Coronary artery (tissue), 2 donors: ENCODE data around the gene MCM5.

Experiments
- DNase-seq: peaks from one replicate; pipeline ENCODE4 v3.0.0-alpha.2; 2017; ENCODE audit warnings: low spot score
- H3K27ac ChIP-seq, 2 donors: fragments of 200-600 bp; sonication (generic); one replicate each; pipeline ENCODE4 v1.5.1; 2016 to 2019
- H3K4me3 ChIP-seq: fragments of 200-600 bp; sonication (generic); 2 replicates; pipeline ENCODE4 v1.5.1; 2016; ENCODE audit warnings: mild to moderate bottlenecking, moderate library complexity
- CTCF ChIP-seq: fragments of 200-600 bp; sonication (generic); IDR thresholded peaks from one replicate; pipeline ENCODE4 v1.5.1; 2019; ENCODE audit warnings: antibody characterized with exemption

MCM5 gene

GRCh38 chr22:35444685-35445399 is 44.9 kb downstream of the MCM5 start:
- DNase-seq, result no peak
- Histone ChIP-seq H3K27ac (no peak overlapping the region), H3K4me3 (no peak overlapping the region)
- TF ChIP-seq CTCF, result no peak

- DNase-seq, result no peak
- no peak overlapping the region for H3K27ac ChIP-seq
- no peak overlapping the region for H3K4me3 ChIP-seq
- TF ChIP-seq CTCF, result no peak
These were observed 46.0 kb downstream of the MCM5 start for GRCh38 chr22:35445933-35446332.

- TF ChIP-seq CTCF, result no peak
- H3K27ac ChIP-seq, result no peak overlapping the region
- H3K4me3 ChIP-seq, result no peak overlapping the region
- no peak for DNase-seq
These were observed 46.4 kb downstream of the MCM5 start for GRCh38 chr22:35446365-35446764.

- H3K27ac ChIP-seq, result no peak overlapping the region
These were observed 48.6 kb downstream of the MCM5 start for GRCh38 chr22:35448523-35448922.

GRCh38 chr22:35449829-35450689 is 50.1 kb downstream of the MCM5 start:
- TF ChIP-seq CTCF, result no peak
- H3K4me3 ChIP-seq, result no peak overlapping the region
- no peak for DNase-seq
- H3K27ac ChIP-seq, result no peak overlapping the region

More at GRCh38 chr22:35448523-35448922, 48.6 kb downstream of the MCM5 start:
- DNase-seq, result no peak
- TF ChIP-seq CTCF, result no peak
- H3K4me3 ChIP-seq, result no peak overlapping the region

- no peak for TF ChIP-seq CTCF
- no peak overlapping the region for H3K27ac ChIP-seq
- no peak for DNase-seq
These were observed 51.1 kb downstream of the MCM5 start for GRCh38 chr22:35450824-35451569.

More at GRCh38 chr22:35450824-35451569, 51.1 kb downstream of the MCM5 start:
- H3K4me3 ChIP-seq, result no peak overlapping the region
